Upper lobe of left lung (tissue), 4 donors: ENCODE data around the gene PTPRN2.

Experiments
- POLR2A ChIP-seq, 4 donors: fragments of 450-650 bp; IDR thresholded peaks; one replicate each; pipeline ENCODE4 v1.5.1; 2016 to 2017; ENCODE audit warnings: antibody characterized with exemption in 4 of 4, mild to moderate bottlenecking in 2 of 4
- TF ChIP-seq, protein P1 (sequence below), 6 experiments: fragments of 450-650 bp in 4 of 6; fragments of 200-600 bp in 2 of 6; sonication (generic) in 2 of 6; IDR thresholded peaks; one replicate each; pipeline ENCODE4 v1.5.1; 2016 to 2019; ENCODE audit warnings: antibody characterized with exemption in 6 of 6

DNA sequence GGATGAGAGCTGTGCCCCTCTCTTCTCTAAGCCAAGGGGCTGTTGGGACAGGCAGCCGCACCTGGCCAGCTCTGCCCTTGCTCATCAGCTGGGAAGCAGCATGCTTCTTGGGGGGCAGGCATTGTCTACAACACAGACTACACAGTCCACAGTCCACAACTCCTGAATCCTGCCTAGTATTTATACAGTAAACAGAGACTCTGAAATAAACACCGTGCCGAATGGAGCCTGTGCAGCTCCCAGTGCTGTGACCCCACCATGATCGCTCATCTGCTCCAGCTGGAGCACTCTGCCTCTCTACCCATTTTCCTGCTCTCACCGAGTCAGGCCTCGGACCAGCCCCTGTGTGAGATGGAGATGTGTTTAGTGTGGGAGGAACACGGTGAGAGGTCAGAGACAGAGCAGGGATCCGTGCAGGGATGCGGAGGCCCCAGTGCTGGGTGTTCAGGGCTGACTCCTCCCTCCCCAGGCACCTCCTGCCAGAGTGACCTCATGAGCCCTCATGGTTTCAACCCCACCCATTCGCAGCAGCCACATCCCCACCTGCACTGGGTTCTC, 642.8 kb downstream of the PTPRN2 start:
- TF ChIP-seq, protein P1, sequence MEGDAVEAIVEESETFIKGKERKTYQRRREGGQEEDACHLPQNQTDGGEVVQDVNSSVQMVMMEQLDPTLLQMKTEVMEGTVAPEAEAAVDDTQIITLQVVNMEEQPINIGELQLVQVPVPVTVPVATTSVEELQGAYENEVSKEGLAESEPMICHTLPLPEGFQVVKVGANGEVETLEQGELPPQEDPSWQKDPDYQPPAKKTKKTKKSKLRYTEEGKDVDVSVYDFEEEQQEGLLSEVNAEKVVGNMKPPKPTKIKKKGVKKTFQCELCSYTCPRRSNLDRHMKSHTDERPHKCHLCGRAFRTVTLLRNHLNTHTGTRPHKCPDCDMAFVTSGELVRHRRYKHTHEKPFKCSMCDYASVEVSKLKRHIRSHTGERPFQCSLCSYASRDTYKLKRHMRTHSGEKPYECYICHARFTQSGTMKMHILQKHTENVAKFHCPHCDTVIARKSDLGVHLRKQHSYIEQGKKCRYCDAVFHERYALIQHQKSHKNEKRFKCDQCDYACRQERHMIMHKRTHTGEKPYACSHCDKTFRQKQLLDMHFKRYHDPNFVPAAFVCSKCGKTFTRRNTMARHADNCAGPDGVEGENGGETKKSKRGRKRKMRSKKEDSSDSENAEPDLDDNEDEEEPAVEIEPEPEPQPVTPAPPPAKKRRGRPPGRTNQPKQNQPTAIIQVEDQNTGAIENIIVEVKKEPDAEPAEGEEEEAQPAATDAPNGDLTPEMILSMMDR (IDR thresholded peaks at IDR 0.05), result no peak
- no peak for TF ChIP-seq POLR2A (IDR thresholded peaks at IDR 0.05)
